GM12873 (cell line): ENCODE data around the gene BCL2L12.
A peak's percentile ranks its signal among the peaks of the same experiment; 100 is the strongest.

ENCODE experiments used
- TF ChIP-seq, protein P1 (sequence below): IDR thresholded peaks from 2 replicates; pipeline ENCODE4 v1.5.1; 2012; ENCODE audit warnings: low read depth, mild to moderate bottlenecking, moderate library complexity, low read length, control low read depth; ENCODE audit not compliant: insufficient read depth; ENCODE audit errors: missing control alignments

The BCL2L12 gene

DNA sequence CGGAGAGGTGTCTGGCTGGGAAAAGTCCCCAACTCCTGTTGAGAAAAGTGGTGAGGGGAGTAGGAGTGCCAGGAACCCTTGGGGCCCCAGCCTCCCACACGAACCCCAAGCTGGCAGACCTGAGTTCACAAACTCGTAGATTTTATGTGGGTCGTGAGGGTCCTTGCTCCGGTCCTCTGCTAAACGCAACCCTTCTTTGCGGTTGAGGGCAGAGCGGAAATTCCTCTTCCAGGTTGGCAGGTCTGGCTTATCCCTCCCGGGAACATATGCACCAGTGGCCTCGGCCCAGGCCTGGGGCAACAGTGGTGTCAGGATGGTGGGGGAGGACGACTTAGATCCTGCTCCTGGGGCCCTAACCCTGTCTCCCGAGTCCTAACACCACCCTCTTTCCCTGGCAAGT, 2.5 kb upstream of the BCL2L12 start:
- TF ChIP-seq, protein P1, sequence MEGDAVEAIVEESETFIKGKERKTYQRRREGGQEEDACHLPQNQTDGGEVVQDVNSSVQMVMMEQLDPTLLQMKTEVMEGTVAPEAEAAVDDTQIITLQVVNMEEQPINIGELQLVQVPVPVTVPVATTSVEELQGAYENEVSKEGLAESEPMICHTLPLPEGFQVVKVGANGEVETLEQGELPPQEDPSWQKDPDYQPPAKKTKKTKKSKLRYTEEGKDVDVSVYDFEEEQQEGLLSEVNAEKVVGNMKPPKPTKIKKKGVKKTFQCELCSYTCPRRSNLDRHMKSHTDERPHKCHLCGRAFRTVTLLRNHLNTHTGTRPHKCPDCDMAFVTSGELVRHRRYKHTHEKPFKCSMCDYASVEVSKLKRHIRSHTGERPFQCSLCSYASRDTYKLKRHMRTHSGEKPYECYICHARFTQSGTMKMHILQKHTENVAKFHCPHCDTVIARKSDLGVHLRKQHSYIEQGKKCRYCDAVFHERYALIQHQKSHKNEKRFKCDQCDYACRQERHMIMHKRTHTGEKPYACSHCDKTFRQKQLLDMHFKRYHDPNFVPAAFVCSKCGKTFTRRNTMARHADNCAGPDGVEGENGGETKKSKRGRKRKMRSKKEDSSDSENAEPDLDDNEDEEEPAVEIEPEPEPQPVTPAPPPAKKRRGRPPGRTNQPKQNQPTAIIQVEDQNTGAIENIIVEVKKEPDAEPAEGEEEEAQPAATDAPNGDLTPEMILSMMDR: no peak

DNA sequence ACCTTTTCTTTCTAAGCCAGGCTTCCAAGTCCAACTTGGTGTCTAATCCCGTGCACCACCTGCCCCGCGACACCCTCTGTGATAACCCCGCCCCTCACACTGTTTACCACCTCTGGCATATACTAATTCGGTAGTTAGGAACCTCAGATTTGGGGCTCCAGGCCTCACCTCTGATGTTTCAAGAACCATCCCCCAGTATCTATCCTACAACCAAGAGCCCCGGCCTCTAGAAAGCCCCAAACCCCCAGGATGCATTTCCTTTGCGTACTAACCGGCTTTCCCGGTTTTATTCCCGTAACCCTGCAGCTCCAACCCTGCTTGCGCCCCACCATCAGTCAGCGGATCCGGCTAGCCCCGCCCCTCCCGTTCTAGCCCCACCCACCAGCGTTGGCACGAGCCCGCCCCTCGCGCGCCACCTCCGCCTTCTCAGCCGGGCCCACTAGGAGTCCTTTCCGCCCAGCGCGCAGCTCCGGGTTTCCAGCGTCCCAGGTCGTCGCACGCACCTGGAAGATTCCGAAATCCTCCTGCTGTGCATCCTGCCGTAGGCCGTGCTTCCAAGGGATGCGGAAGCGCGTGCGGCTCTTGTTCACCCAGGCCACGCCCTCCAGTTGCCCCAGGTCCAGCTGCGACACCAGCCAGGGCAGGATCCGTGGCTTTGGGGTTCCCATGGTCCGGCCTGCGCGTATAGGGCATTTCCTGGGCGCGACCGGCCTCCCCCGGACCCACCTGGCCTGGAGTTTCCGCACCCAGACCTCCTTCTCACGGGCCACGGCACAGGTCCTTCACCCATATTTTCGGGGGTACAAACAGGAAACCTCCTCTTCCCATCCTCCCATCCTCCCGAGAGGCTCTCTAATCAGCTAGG, 1.3 kb upstream of the BCL2L12 start:
- TF ChIP-seq, protein P1: no peak

DNA sequence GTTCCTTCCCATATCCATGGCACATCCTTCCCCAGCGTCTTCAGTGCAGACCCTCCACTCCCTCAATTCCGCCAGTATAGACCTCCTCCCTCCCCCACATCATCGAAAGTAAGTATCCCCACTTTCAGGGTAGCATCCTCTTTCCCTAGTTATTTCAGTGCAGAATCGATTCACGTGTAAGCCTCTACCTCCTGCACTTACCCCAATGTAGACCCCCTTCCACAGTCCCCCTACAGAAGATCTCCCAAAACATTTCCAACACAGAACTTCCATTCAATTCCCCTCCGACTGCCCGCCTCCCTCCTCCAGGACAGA, 740 bp upstream of the BCL2L12 start:
- TF ChIP-seq, protein P1: no peak

- TF ChIP-seq, protein P1: no peak
Observed at GRCh38 chr19:49666120-49666444, 349 bp downstream of the BCL2L12 start.

DNA sequence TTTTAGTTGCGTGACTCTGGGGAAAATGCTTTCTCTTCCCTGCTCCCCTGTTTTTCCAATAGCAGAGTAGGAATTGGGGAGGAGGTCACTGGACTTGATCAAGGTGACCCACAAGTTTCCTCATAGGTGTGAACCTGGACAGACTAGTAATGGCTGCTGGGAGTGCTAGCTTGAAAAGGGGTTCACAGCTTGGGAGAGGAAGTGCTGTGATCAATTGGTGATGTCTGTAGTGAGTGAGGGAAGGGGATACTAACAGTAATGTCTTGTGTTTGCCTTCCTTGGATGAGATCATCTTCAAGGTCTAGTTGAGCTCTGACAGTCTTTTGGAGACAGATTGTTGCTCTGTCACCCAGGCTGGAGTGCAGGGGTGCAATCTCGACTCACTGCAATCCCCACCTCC, 1.7 kb downstream of the BCL2L12 start:
- TF ChIP-seq, protein P1: no peak

- TF ChIP-seq, protein P1: no peak
Observed at GRCh38 chr19:49669516-49669915, 3.8 kb downstream of the BCL2L12 start.

- TF ChIP-seq, protein P1: peak; percentile 98
Observed at GRCh38 chr19:49672131-49672919, 6.6 kb downstream of the BCL2L12 start.
